Measurements from ENCODE around the gene TOP1.

TOP1 gene

DNA sequence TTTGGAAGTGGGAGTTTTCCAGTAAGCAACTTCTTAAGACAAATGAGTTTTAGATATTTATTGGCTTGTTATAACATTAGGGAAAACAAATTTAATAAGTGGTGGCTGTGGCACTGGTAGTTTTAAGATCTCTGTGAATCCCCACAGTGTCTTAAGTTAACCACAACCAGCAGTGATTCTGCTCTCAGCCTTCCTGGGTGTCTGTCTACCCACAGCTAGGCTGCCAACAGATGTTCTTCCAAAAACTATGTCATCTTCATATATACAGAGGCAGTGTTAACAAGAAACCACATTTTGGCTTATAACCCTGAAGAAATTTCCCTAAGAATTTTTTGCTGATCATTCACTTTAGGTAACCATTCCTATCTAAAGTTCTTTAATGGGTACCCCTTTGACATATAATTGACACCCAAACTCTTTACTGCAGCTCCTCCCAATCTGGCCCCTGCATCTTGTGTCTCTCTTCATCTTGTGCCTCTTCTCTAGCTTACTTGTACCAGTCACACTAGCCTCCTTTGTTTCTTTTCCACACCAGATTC is 52.7 kb downstream of the TOP1 start:
- H3K36me3 Mint-ChIP-seq (ENCODE audit: insufficient read depth) = peaks cover 71% of the 10 kb centered on the region
- peaks cover 29% of the 10 kb centered on the region for H3K4me1 Mint-ChIP-seq

DNA sequence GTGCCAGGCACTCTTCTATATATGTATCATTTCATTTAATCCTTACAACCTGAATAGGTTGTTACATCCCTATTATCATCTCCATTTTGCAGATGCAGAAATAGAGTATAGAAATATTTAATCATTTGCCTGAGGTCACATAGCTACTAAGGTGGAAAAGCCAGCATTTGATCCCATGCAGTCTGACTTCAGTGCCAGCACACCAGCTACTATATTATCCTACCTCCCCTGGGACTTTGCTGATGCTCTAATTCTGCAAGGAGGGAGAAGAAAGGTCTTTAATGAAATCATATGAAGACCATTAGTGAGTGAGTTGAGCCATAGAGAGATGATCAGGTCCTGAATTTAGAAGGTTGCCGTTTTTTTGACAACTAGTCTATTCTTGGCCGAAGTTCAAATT is 53.7 kb downstream of the TOP1 start:
- no peak overlapping the region for H3K4me3 Mint-ChIP-seq
- peaks cover 22% of the 10 kb centered on the region for H3K4me1 Mint-ChIP-seq
- ATAC-seq (replicated peaks; ENCODE audit: extremely low read depth, poor library complexity, severe bottlenecking) (no peak), DNase-seq (ENCODE audit: low spot score in 2 of 2) (no peak)
- H3K27ac Mint-ChIP-seq (ENCODE audit: low read depth) = no peak overlapping the region
- H3K9me3 Mint-ChIP-seq = no peaks in the 10 kb centered on the region
- no peaks in the 10 kb centered on the region for H3K27me3 Mint-ChIP-seq
- peaks cover 71% of the 10 kb centered on the region for H3K36me3 Mint-ChIP-seq (ENCODE audit: insufficient read depth)

More for the DNA sequence above, 52.7 kb downstream of the TOP1 start:
- H3K9me3 Mint-ChIP-seq = no peaks in the 10 kb centered on the region
- no peak for DNase-seq (ENCODE audit: low spot score in 2 of 2)
- H3K4me3 Mint-ChIP-seq = no peak overlapping the region
- peak; percentile 32 for ATAC-seq (replicated peaks; ENCODE audit: extremely low read depth, poor library complexity, severe bottlenecking)
- no peaks in the 10 kb centered on the region for H3K27me3 Mint-ChIP-seq
- H3K27ac Mint-ChIP-seq (ENCODE audit: low read depth) = peak overlapping the region; percentile 27

DNA sequence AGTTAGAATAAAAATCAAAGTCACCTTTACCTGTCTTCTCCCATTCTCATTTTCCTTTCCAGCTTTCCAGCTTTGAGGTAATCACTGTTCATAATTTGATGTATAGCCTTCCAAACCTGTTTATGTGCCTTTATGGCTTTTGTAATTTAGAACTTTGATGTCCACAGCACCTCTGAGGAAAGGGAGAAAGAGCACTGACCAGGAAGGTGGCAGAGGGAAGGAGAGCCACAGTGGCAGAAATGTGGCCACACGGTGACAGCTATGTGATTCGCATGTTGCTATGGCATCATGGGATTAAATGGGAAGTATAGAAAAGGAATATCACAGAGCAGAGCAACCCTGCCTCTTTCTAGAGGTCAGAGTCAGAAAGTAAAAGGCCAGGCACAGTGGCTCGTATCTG is 57.0 kb downstream of the TOP1 start:
- H3K4me3 Mint-ChIP-seq = no peak overlapping the region
- no peaks in the 10 kb centered on the region for H3K9me3 Mint-ChIP-seq
- H3K27ac Mint-ChIP-seq (ENCODE audit: low read depth) = peak overlapping the region; percentile 7
- no peaks in the 10 kb centered on the region for H3K27me3 Mint-ChIP-seq
- peaks cover 9% of the 10 kb centered on the region for H3K4me1 Mint-ChIP-seq
- ATAC-seq (replicated peaks; ENCODE audit: extremely low read depth, poor library complexity, severe bottlenecking) = no peak
- H3K36me3 Mint-ChIP-seq (ENCODE audit: insufficient read depth) = peaks cover 61% of the 10 kb centered on the region
- DNase-seq (ENCODE audit: low spot score in 2 of 2) = no peak

DNA sequence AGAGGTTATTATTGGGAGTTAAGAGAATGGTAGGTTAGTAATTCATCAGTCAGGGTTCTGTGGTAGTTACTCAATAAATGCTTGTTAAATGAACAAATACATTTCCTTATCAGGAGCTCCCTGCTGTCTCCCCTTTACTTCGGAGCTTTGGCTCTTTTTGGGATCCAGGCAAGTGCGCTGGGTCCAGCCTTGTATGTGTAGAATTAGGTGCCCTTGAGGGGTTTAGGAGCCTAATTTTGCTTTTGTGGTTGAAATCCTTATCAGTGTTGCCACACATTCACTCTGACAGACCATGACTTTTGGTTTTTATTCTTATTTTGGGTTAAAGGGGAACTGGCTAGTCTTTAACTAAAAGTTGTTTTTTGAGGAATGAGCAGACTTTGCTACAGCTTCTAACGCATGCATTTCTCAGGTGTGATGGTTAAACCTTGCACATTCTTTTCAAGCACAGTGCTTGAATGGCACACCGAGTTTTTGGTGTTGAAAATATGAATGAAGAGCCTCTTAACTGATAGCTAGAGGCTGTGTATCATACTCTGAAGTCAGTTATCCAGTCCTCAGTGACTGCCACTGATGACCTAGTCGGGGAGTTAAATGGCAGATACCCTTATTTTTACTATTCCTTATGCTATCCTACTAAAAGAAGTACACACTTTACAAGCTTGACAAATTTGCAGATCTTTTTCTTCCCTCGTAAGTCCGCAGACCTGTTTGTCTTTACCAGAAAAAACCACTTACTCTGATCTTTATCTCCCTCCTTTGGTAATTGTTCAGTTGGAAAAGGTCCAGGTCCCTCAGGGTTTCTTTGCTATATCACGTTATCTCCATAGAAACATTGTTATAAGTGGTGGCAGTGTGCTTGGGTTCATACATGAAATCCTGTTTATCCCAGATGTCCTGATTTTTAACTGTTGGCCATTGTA is 58.0 kb downstream of the TOP1 start:
- peaks cover 2% of the 10 kb centered on the region for H3K4me1 Mint-ChIP-seq
- no peak for ATAC-seq (replicated peaks; ENCODE audit: extremely low read depth, poor library complexity, severe bottlenecking)
- H3K27me3 Mint-ChIP-seq = no peaks in the 10 kb centered on the region
- no peaks in the 10 kb centered on the region for H3K9me3 Mint-ChIP-seq
- peaks cover 56% of the 10 kb centered on the region for H3K36me3 Mint-ChIP-seq (ENCODE audit: insufficient read depth)
- no peak for DNase-seq (ENCODE audit: low spot score in 2 of 2)
- H3K27ac Mint-ChIP-seq (ENCODE audit: low read depth) = peak overlapping the region; percentile 3
- no peak overlapping the region for H3K4me3 Mint-ChIP-seq

- ATAC-seq (replicated peaks; ENCODE audit: extremely low read depth, poor library complexity, severe bottlenecking) (no peak), DNase-seq (ENCODE audit: low spot score in 2 of 2) (no peak)
- peak overlapping the region; percentile 3 for H3K27ac Mint-ChIP-seq (ENCODE audit: low read depth)
- no peaks in the 10 kb centered on the region for H3K9me3 Mint-ChIP-seq
- no peaks in the 10 kb centered on the region for H3K4me1 Mint-ChIP-seq
- H3K4me3 Mint-ChIP-seq = no peak overlapping the region
- H3K36me3 Mint-ChIP-seq (ENCODE audit: insufficient read depth) = peaks cover 53% of the 10 kb centered on the region
- H3K27me3 Mint-ChIP-seq = no peaks in the 10 kb centered on the region
Measured at GRCh38 chr20:41087325-41087685, 58.7 kb downstream of the TOP1 start.

DNA sequence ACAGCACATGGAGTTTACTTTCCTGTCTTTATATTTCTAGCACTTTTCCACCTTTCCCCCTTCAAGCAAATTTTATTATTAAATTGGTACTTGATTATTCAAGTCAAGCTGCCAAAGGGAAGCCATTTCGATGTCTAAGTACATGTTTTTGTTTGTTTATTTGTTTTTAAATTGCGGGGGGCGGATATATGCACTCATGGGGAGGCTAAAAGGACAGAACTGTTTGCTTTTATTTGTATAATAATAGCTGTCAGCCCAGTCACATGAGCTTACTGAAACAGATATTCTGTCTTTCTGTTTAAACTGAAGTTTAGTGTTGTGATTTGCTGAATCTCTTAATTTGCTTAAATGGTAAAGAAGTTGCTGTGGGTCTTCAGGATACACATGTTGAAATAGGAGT is 59.2 kb downstream of the TOP1 start:
- H3K4me1 Mint-ChIP-seq = no peaks in the 10 kb centered on the region
- DNase-seq (ENCODE audit: low spot score in 2 of 2) = no peak
- no peaks in the 10 kb centered on the region for H3K27me3 Mint-ChIP-seq
- no peaks in the 10 kb centered on the region for H3K9me3 Mint-ChIP-seq
- H3K27ac Mint-ChIP-seq (ENCODE audit: low read depth) = no peak overlapping the region
- H3K36me3 Mint-ChIP-seq (ENCODE audit: insufficient read depth) = peaks cover 55% of the 10 kb centered on the region
- no peak for ATAC-seq (replicated peaks; ENCODE audit: extremely low read depth, poor library complexity, severe bottlenecking)
- no peak overlapping the region for H3K4me3 Mint-ChIP-seq

DNA sequence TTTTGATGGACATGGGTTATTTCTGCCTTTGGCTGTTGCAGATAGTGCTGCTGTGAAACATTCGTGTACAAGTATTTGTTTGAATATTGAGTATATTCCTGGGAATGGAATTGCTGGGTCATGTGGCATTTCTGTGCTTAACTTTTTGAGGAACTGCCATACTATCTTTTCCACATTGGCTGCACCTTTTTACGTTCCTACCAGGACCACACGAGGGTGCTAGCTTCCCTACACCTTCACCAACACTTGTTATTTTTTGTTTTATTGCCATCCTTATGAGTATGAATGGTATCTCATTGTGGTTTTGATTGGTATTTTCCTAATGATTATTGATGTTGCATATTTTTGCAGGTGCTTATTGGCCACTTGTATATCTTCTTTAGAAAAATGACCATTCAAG is 60.9 kb downstream of the TOP1 start:
- DNase-seq (ENCODE audit: low spot score in 2 of 2) = no peak
- H3K4me3 Mint-ChIP-seq = no peak overlapping the region
- H3K27me3 Mint-ChIP-seq = no peaks in the 10 kb centered on the region
- peak overlapping the region; percentile 29 for H3K27ac Mint-ChIP-seq (ENCODE audit: low read depth)
- no peaks in the 10 kb centered on the region for H3K4me1 Mint-ChIP-seq
- H3K36me3 Mint-ChIP-seq (ENCODE audit: insufficient read depth) = peaks cover 48% of the 10 kb centered on the region
- no peaks in the 10 kb centered on the region for H3K9me3 Mint-ChIP-seq
- ATAC-seq (replicated peaks; ENCODE audit: extremely low read depth, poor library complexity, severe bottlenecking) = no peak

GRCh38 chr20:41091927-41092326 is 63.3 kb downstream of the TOP1 start:
- DNase-seq (ENCODE audit: low spot score in 2 of 2) (no peak), ATAC-seq (replicated peaks; ENCODE audit: extremely low read depth, poor library complexity, severe bottlenecking) (no peak)
- H3K4me1 Mint-ChIP-seq = no peaks in the 10 kb centered on the region
- no peaks in the 10 kb centered on the region for H3K27me3 Mint-ChIP-seq
- peaks cover 38% of the 10 kb centered on the region for H3K36me3 Mint-ChIP-seq (ENCODE audit: insufficient read depth)
- no peak overlapping the region for H3K4me3 Mint-ChIP-seq
- H3K27ac Mint-ChIP-seq (ENCODE audit: low read depth) = peak overlapping the region; percentile 44
- H3K9me3 Mint-ChIP-seq = no peaks in the 10 kb centered on the region

DNA sequence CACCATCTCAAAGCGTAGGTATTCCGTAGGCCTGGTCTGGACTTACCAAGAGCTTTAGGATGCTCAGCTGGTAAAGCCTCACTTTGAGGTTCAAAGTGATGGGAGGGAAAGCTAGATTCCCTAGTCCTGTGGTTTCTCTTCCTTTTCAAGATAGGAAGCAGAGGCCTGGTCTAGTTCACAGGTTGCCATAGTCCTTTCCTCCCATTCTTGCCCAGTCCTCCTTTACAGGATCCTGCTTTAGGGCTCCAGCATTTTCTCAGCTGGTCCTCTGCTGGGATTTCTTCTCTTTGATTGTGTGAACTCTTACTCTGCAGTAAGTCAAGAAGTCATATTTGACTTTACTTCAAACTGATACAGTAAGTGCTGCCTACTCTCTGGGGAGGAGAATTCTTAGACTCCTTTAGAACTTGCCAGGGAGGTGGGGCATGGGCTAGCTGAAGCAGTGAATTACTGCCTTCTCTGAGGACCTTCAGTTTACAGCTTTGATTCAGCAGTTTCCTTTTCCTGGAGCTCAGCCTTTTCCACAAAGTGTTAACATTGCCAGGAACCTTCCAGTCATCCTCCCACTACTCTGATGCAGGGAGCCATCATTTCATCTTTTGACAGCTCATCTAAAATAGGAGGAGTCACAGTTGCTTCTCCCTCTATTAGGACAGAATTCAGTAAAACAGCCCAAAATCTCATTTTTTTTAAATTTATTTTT is 65.9 kb downstream of the TOP1 start:
- no peaks in the 10 kb centered on the region for H3K27me3 Mint-ChIP-seq
- H3K4me1 Mint-ChIP-seq = no peaks in the 10 kb centered on the region
- DNase-seq (ENCODE audit: low spot score in 2 of 2) (no peak), ATAC-seq (replicated peaks; ENCODE audit: extremely low read depth, poor library complexity, severe bottlenecking) (no peak)
- peaks cover 49% of the 10 kb centered on the region for H3K36me3 Mint-ChIP-seq (ENCODE audit: insufficient read depth)
- H3K9me3 Mint-ChIP-seq = no peaks in the 10 kb centered on the region
- no peak overlapping the region for H3K27ac Mint-ChIP-seq (ENCODE audit: low read depth)
- H3K4me3 Mint-ChIP-seq = no peak overlapping the region

GRCh38 chr20:41095110-41095969 is 66.7 kb downstream of the TOP1 start:
- DNase-seq (ENCODE audit: low spot score in 2 of 2) (peak in 1 of 2 donors; percentile 29), ATAC-seq (replicated peaks; ENCODE audit: extremely low read depth, poor library complexity, severe bottlenecking) (peak; percentile 77)
- Mint-ChIP-seq H3K27ac (ENCODE audit: low read depth) (peak overlapping the region; percentile 10), H3K4me3 (no peak overlapping the region), H3K36me3 (ENCODE audit: insufficient read depth) (peaks cover 58% of the 10 kb centered on the region), H3K9me3 (no peaks in the 10 kb centered on the region), H3K4me1 (no peaks in the 10 kb centered on the region), H3K27me3 (no peaks in the 10 kb centered on the region)

- H3K9me3 Mint-ChIP-seq = no peaks in the 10 kb centered on the region
- no peaks in the 10 kb centered on the region for H3K27me3 Mint-ChIP-seq
- no peak for ATAC-seq (replicated peaks; ENCODE audit: extremely low read depth, poor library complexity, severe bottlenecking)
- H3K27ac Mint-ChIP-seq (ENCODE audit: low read depth) = peak overlapping the region; percentile 53
- DNase-seq (ENCODE audit: low spot score in 2 of 2) = no peak
- peaks cover 54% of the 10 kb centered on the region for H3K36me3 Mint-ChIP-seq (ENCODE audit: insufficient read depth)
- H3K4me1 Mint-ChIP-seq = no peaks in the 10 kb centered on the region
- H3K4me3 Mint-ChIP-seq = no peak overlapping the region
Measured at GRCh38 chr20:41098703-41099250, 70.2 kb downstream of the TOP1 start.

DNA sequence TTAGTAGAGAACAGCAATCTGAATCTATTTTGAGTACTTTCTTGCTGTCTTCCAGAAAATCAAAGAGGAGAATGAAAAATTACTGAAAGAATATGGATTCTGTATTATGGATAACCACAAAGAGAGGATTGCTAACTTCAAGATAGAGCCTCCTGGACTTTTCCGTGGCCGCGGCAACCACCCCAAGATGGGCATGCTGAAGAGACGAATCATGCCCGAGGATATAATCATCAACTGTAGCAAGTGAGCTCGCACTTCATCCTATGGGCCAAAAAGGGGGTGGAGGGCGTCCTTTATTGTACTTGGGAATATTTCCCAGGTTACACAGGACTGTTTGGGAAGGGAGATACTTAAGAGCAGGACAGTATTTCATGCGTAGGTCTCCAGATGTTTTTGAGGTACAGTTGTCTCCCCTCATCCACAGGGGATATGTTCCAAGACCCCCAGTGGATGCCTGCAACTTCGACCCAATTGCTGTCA is 71.4 kb downstream of the TOP1 start:
- Mint-ChIP-seq H3K9me3 (no peaks in the 10 kb centered on the region), H3K4me1 (no peaks in the 10 kb centered on the region), H3K27ac (ENCODE audit: low read depth) (no peak overlapping the region), H3K4me3 (no peak overlapping the region), H3K27me3 (no peaks in the 10 kb centered on the region), H3K36me3 (ENCODE audit: insufficient read depth) (peaks cover 61% of the 10 kb centered on the region)
- ATAC-seq (replicated peaks; ENCODE audit: extremely low read depth, poor library complexity, severe bottlenecking) (no peak), DNase-seq (ENCODE audit: low spot score in 2 of 2) (no peak)

All from central memory CD8-positive, alpha-beta T cell (primary cell).